Non-pigmented ciliary epithelial cell (primary cell): ENCODE measurements around the gene PPP1R8.

Experiments used
- DNase-seq: peaks from one replicate; pipeline ENCODE4 v3.0.0-alpha.2; 2010; ENCODE audit warnings: low read depth

The PPP1R8 gene

GRCh38 chr1:27872059-27872801 lies 41.6 kb downstream of the PPP1R8 start, which contains the start of gene THEMIS2:
Gene THEMIS2, plus strand, starts transcription at chr1:27872544. Its CDS starts 28 bp downstream, at chr1:27872572.
- DNase-seq = no peak

GRCh38 chr1:27872802-27873551 lies 42.4 kb downstream of the PPP1R8 start:
- DNase-seq = no peak

GRCh38 chr1:27873671-27874384 lies 43.2 kb downstream of the PPP1R8 start:
- DNase-seq = no peak

GRCh38 chr1:27876341-27877114 lies 45.9 kb downstream of the PPP1R8 start:
- no peak for DNase-seq

- no peak for DNase-seq
Observed at GRCh38 chr1:27877115-27877416, 46.5 kb downstream of the PPP1R8 start.

- no peak for DNase-seq
Observed at GRCh38 chr1:27878039-27878438, 47.5 kb downstream of the PPP1R8 start.

- DNase-seq = no peak
Observed at GRCh38 chr1:27878787-27879335, 48.3 kb downstream of the PPP1R8 start.

- no peak for DNase-seq
Observed at GRCh38 chr1:27879374-27880082, 48.9 kb downstream of the PPP1R8 start.

- DNase-seq = no peak
Observed at GRCh38 chr1:27882543-27882903, 51.9 kb downstream of the PPP1R8 start.

- DNase-seq = no peak
Observed at GRCh38 chr1:27883536-27883935, 53.0 kb downstream of the PPP1R8 start.

GRCh38 chr1:27884006-27884954 lies 53.7 kb downstream of the PPP1R8 start:
- DNase-seq = no peak

- no peak for DNase-seq
Observed at GRCh38 chr1:27885114-27885528, 54.5 kb downstream of the PPP1R8 start.

GRCh38 chr1:27885621-27886352 lies 55.2 kb downstream of the PPP1R8 start:
- no peak for DNase-seq

GRCh38 chr1:27886353-27886679 lies 55.7 kb downstream of the PPP1R8 start:
- no peak for DNase-seq

GRCh38 chr1:27886744-27887143 lies 56.2 kb downstream of the PPP1R8 start:
- DNase-seq = no peak

GRCh38 chr1:27887215-27888021 lies 56.8 kb downstream of the PPP1R8 start:
- no peak for DNase-seq

- DNase-seq = no peak
Observed at GRCh38 chr1:27889506-27889905, 58.9 kb downstream of the PPP1R8 start.

- no peak for DNase-seq
Observed at GRCh38 chr1:27891196-27891889, 60.8 kb downstream of the PPP1R8 start.
